HEK293 (cell line): ENCODE data around the gene XG.

ENCODE experiments used
- CTCF ChIA-PET: fragments of 350-600 bp; formaldehyde crosslinking; extraction: SDS; loops from one replicate; lab custom pipeline; 2021; ENCODE audit warnings: antibody characterized with exemption; lab: Yijun Ruan, JAX
- POLR2A ChIA-PET: fragments of 300-600 bp; formaldehyde crosslinking; extraction: SDS; loops from one replicate; lab custom pipeline; 2020; ENCODE audit warnings: antibody characterized with exemption, inconsistent platforms; lab: Yijun Ruan, JAX
- H3K27ac ChIP-seq: fragments of 200-500 bp; sonication (Bioruptor generic); 2 replicates; pipeline ENCODE4 v1.5.1; 2014; ENCODE audit warnings: low read depth, low read length, control low read depth, inconsistent platforms; ENCODE audit errors: extremely low read depth
- H3K36me3 ChIP-seq, 2 experiments: fragments of 200-500 bp in 1 of 2; sonication (Bioruptor generic) in 1 of 2; 1 replicate in 1 of 2; 2 replicates in 1 of 2; pipeline ENCODE4 v1.5.1; 2014 to 2017; ENCODE audit warnings: inconsistent platforms in 2 of 2, low read length in 2 of 2; ENCODE audit not compliant: control insufficient read depth in 2 of 2, insufficient read depth in 1 of 2
- H3K4me1 ChIP-seq: fragments of 200-500 bp; sonication (Bioruptor generic); 2 replicates; pipeline ENCODE4 v1.5.1; 2014; ENCODE audit warnings: mild to moderate bottlenecking, low read length, inconsistent platforms; ENCODE audit not compliant: control insufficient read depth, insufficient read depth
- H3K4me3 ChIP-seq: 2 replicates; pipeline ENCODE4 v1.5.1; 2011; ENCODE audit warnings: low read depth, mild to moderate bottlenecking, control low read depth, low read length, moderate library complexity
- H3K9me3 ChIP-seq: fragments of 200-500 bp; sonication (Bioruptor generic); 2 replicates; pipeline ENCODE4 v1.5.1; 2014; ENCODE audit warnings: low read depth, low read length, inconsistent platforms; ENCODE audit not compliant: control insufficient read depth, insufficient read depth
- BCL11A ChIP-seq: fragments of 450-650 bp; formaldehyde crosslinking; IDR thresholded peaks from 2 replicates; pipeline ENCODE4 v1.5.1; 2016; ENCODE audit warnings: low read depth, missing biosample characterization, missing genetic modification characterization
- ELK4 ChIP-seq: IDR thresholded peaks from 2 replicates; pipeline ENCODE4 v1.6.1; 2011; ENCODE audit warnings: mild to moderate bottlenecking, low read depth, low read length, borderline replicate concordance
- HIC1 ChIP-seq: fragments of 450-650 bp; formaldehyde crosslinking; IDR thresholded peaks from 2 replicates; pipeline ENCODE4 v1.5.1; 2016; ENCODE audit warnings: missing biosample characterization, missing genetic modification characterization
- HOXD13 ChIP-seq: sonication (generic); formaldehyde crosslinking; IDR thresholded peaks from 2 replicates; pipeline ENCODE4 v1.8.0; 2022; ENCODE audit warnings: missing genetic modification reagents, borderline replicate concordance
- SALL2 ChIP-seq: fragments of 450-650 bp; formaldehyde crosslinking; IDR thresholded peaks from 2 replicates; pipeline ENCODE4 v1.5.0; 2017; ENCODE audit warnings: missing biosample characterization, mild to moderate bottlenecking, missing genetic modification characterization, borderline replicate concordance
- SCRT2 ChIP-seq: fragments of 450-650 bp; formaldehyde crosslinking; IDR thresholded peaks from 2 replicates; pipeline ENCODE4 v1.5.1; 2016; ENCODE audit warnings: missing biosample characterization, missing genetic modification characterization
- SP7 ChIP-seq: fragments of 450-650 bp; formaldehyde crosslinking; IDR thresholded peaks from 2 replicates; pipeline ENCODE4 v1.5.1; 2016; ENCODE audit warnings: missing biosample characterization, missing genetic modification characterization
- ZNF133 ChIP-seq: fragments of 450-650 bp; formaldehyde crosslinking; IDR thresholded peaks from 2 replicates; pipeline ENCODE4 v1.5.1; 2016; ENCODE audit warnings: missing biosample characterization, missing genetic modification characterization
- ZNF146 ChIP-seq: fragments of 450-650 bp; formaldehyde crosslinking; IDR thresholded peaks from 2 replicates; pipeline ENCODE4 v1.5.1; 2016; ENCODE audit warnings: missing biosample characterization, missing genetic modification characterization
- ZNF16 ChIP-seq: fragments of 450-650 bp; formaldehyde crosslinking; IDR thresholded peaks from 2 replicates; pipeline ENCODE4 v1.5.1; 2016; ENCODE audit warnings: low read depth, missing biosample characterization, missing genetic modification characterization
- ZNF19 ChIP-seq: fragments of 450-650 bp; formaldehyde crosslinking; IDR thresholded peaks from 2 replicates; pipeline ENCODE4; 2016; ENCODE audit warnings: missing biosample characterization, missing genetic modification characterization, low read depth
- ZNF221 ChIP-seq: fragments of 450-650 bp; formaldehyde crosslinking; IDR thresholded peaks from 2 replicates; pipeline ENCODE4 v1.5.1; 2017; ENCODE audit warnings: missing biosample characterization, missing genetic modification characterization, borderline replicate concordance
- ZNF366 ChIP-seq: fragments of 450-650 bp; formaldehyde crosslinking; conservative IDR thresholded peaks from 2 replicates; pipeline ENCODE4 v1.5.1; 2016; ENCODE audit warnings: missing biosample characterization, missing genetic modification characterization
- ZNF433 ChIP-seq: fragments of 450-650 bp; formaldehyde crosslinking; IDR thresholded peaks from 2 replicates; pipeline ENCODE4 v1.5.1; 2016; ENCODE audit warnings: missing biosample characterization, missing genetic modification characterization, low read depth
- ZNF449 ChIP-seq: fragments of 450-650 bp; formaldehyde crosslinking; IDR thresholded peaks from 2 replicates; pipeline ENCODE4 v1.5.1; 2017; ENCODE audit warnings: missing biosample characterization, mild to moderate bottlenecking, missing genetic modification characterization, moderate library complexity
- ZNF623 ChIP-seq: fragments of 450-650 bp; formaldehyde crosslinking; IDR thresholded peaks from 2 replicates; pipeline ENCODE4 v1.5.1; 2016; ENCODE audit warnings: missing biosample characterization, missing genetic modification characterization
- ZNF629 ChIP-seq: fragments of 450-650 bp; formaldehyde crosslinking; IDR thresholded peaks from 2 replicates; pipeline ENCODE4 v1.5.1; 2017; ENCODE audit warnings: missing biosample characterization, missing genetic modification characterization
- ZNF639 ChIP-seq: fragments of 450-650 bp; formaldehyde crosslinking; IDR thresholded peaks from 2 replicates; pipeline ENCODE4 v1.5.1; 2016; ENCODE audit warnings: missing biosample characterization, missing genetic modification characterization
- ZNF677 ChIP-seq: fragments of 450-650 bp; IDR thresholded peaks from 2 replicates; pipeline ENCODE4 v1.5.0; 2018; ENCODE audit warnings: missing biosample characterization, mild to moderate bottlenecking, missing genetic modification characterization, moderate library complexity
- ZNF785 ChIP-seq: fragments of 450-650 bp; formaldehyde crosslinking; IDR thresholded peaks from 2 replicates; pipeline ENCODE4 v1.5.1; 2016; ENCODE audit warnings: missing biosample characterization, missing genetic modification characterization
- ZNF791 ChIP-seq: fragments of 450-650 bp; formaldehyde crosslinking; IDR thresholded peaks from 2 replicates; pipeline ENCODE4 v1.5.1; 2016; ENCODE audit warnings: missing biosample characterization, missing genetic modification characterization
- ZSCAN23 ChIP-seq: fragments of 450-650 bp; formaldehyde crosslinking; IDR thresholded peaks from 2 replicates; pipeline ENCODE4 v1.5.1; 2016; ENCODE audit warnings: missing biosample characterization, missing genetic modification characterization
- ZXDB ChIP-seq: fragments of 450-650 bp; formaldehyde crosslinking; IDR thresholded peaks from 2 replicates; pipeline ENCODE4 v1.5.1; 2016; ENCODE audit warnings: missing biosample characterization, missing genetic modification characterization

XG gene

GRCh38 chrX:2708592-2709188, 43.1 kb upstream of the XG start:
- POLR2A ChIA-PET = no interaction called here
- Histone ChIP-seq H3K4me1 (no peaks in the 10 kb centered on the region; the same call in 1 of the 2 replicates), H3K36me3 (peaks cover 13 to 24% of the 10 kb centered on the region in 2 experiments; a peak in 2 of 3 replicates), H3K4me3 (no peak overlapping the region), H3K9me3 (no peaks in the 10 kb centered on the region), H3K27ac (no peak overlapping the region)
- CTCF ChIA-PET = no interaction called here
- TF ChIP-seq HOXD13 (CRISPR knock-in tag) (0 out of 2 replicates have a peak, but pooled peaks have one; percentile 11), SP7 (no peak)

- no peaks in the 10 kb centered on the region; the same call in 1 of the 2 replicates for H3K4me1 ChIP-seq
- TF ChIP-seq SCRT2 (tag by site-specific recombination) (0 out of 2 replicates have a peak, but pooled peaks have one; percentile 3), ZNF791 (tag by site-specific recombination) (no peak)
- H3K9me3 ChIP-seq = no peaks in the 10 kb centered on the region
- no peak overlapping the region for H3K27ac ChIP-seq
- H3K4me3 ChIP-seq = no peak overlapping the region
- POLR2A ChIA-PET = no interaction called here
- CTCF ChIA-PET = no interaction called here
- H3K36me3 ChIP-seq = peaks cover 13 to 28% of the 10 kb centered on the region in 2 experiments; a peak in 2 of 3 replicates
These were observed 42.3 kb upstream of the XG start for GRCh38 chrX:2709556-2709955.

GRCh38 chrX:2710041-2710840, 41.6 kb upstream of the XG start:
- CTCF ChIA-PET = no interaction called here
- H3K36me3 ChIP-seq = peaks cover 13 to 35% of the 10 kb centered on the region in 2 experiments
- no peaks in the 10 kb centered on the region; the same call in 1 of the 2 replicates for H3K4me1 ChIP-seq
- POLR2A ChIA-PET = no interaction called here
- no peak for TF ChIP-seq ZSCAN23
- no peak for TF ChIP-seq ZXDB
- TF ChIP-seq ZNF677 (tag by site-specific recombination) = no peak
- TF ChIP-seq HIC1 (tag by site-specific recombination) = no peak
- no peak for TF ChIP-seq SALL2 (tag by site-specific recombination)
- TF ChIP-seq ZNF623 (tag by site-specific recombination) = no peak
- no peak for TF ChIP-seq ZNF433
- no peak for TF ChIP-seq ZNF629 (tag by site-specific recombination)
- TF ChIP-seq ZNF639 = no peak
- no peak for TF ChIP-seq ELK4
- no peak for TF ChIP-seq ZNF221
- TF ChIP-seq ZNF19 (tag by site-specific recombination) = no peak
- TF ChIP-seq ZNF785 (tag by site-specific recombination) = no peak
- no peak for TF ChIP-seq ZNF449
- TF ChIP-seq ZNF146 (tag by site-specific recombination) = no peak
- no peak for TF ChIP-seq ZNF16
- TF ChIP-seq BCL11A (tag by site-specific recombination) = no peak
- no peak for TF ChIP-seq ZNF366
- no peak for TF ChIP-seq ZNF133 (tag by site-specific recombination)
- TF ChIP-seq, all 188 proteins: peak for 0
- peak overlapping the region; percentile 29 for H3K4me3 ChIP-seq
- no peak overlapping the region for H3K27ac ChIP-seq
- H3K9me3 ChIP-seq = no peaks in the 10 kb centered on the region
